ENCODE results near the gene OTOA.

DNA sequence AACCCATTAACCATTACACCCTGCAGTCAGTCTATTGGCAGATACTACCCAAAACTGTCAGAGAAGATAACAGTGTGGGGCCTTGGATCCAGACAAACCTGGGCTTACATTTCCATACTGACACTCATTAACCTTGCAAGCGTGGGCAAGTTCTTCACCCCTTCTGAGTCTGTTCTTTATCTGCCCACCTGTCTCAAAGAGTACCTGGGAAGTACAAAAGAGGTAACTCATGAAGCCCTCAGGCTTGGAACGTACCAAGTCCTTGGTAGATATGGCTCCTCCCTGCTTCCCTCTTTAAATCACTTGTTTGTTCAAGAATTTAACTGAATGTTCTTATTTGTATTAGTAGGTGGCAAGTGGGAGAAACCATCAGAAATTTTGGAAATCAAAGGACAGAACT, 8.9 kb upstream of the OTOA start:
- TF ChIP-seq, protein P1, sequence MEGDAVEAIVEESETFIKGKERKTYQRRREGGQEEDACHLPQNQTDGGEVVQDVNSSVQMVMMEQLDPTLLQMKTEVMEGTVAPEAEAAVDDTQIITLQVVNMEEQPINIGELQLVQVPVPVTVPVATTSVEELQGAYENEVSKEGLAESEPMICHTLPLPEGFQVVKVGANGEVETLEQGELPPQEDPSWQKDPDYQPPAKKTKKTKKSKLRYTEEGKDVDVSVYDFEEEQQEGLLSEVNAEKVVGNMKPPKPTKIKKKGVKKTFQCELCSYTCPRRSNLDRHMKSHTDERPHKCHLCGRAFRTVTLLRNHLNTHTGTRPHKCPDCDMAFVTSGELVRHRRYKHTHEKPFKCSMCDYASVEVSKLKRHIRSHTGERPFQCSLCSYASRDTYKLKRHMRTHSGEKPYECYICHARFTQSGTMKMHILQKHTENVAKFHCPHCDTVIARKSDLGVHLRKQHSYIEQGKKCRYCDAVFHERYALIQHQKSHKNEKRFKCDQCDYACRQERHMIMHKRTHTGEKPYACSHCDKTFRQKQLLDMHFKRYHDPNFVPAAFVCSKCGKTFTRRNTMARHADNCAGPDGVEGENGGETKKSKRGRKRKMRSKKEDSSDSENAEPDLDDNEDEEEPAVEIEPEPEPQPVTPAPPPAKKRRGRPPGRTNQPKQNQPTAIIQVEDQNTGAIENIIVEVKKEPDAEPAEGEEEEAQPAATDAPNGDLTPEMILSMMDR (conservative IDR thresholded peaks at IDR 0.05; ENCODE audit: low read length) = no peak
- TF ChIP-seq EZH2phosphoT487 (IDR thresholded peaks at IDR 0.05; ENCODE audit: borderline replicate concordance, low read depth, low read length) = no peak

All from OCI-LY7 (cell line).